Stimulated activated CD4-positive, alpha-beta T cell treated with anti-CD3 and anti-CD28 coated beads, Interleukin-2, amount 100 ng/mL, for 24 hours (primary cell): ENCODE results near the gene CCDC149.

Experiments used
- DNase-seq, 2 donors: peaks; one replicate each; pipeline ENCODE4 v3.0.0-alpha.2; 2020

The CCDC149 gene

DNA sequence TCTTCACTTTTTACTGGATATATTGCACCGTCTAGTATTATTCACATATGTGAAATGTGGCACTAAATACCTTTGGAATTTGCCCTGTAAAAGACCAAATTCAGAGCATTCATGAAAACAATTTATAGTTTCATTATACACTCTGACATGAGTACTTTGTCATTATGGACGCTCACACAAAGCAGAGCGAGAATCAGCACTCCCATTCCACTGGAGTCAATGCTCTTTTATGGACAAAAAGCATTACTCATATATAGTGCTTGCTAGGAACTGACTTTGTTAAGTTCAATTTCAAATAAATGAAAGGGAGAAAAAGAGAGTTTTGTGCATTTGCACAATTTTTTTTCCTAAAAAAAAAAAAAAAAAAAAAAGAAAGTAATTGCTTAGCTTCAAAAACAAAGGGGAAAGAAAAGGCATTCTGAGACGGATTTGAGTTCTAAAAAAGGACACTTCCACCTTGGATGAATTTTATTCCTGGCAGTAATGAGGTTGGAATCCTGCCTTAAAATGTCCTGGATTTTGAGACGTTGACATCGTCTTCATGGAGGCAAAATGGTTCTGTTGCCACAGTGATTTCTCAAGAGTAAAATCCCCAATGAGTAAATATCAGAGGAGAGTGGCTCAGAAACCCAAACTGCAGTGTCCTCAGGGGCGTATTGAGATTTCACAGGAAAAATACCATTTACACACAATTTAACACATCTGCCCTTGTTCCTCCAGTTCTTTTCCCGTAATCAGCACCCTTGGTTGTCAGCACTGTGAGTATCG lies 34.8 kb downstream of the CCDC149 start:
- DNase-seq = no peak

GRCh38 chr4:24876431-24876830 lies 36.4 kb downstream of the CCDC149 start:
- DNase-seq = no peak

GRCh38 chr4:24872720-24873119 lies 40.1 kb downstream of the CCDC149 start:
- DNase-seq = no peak

DNA sequence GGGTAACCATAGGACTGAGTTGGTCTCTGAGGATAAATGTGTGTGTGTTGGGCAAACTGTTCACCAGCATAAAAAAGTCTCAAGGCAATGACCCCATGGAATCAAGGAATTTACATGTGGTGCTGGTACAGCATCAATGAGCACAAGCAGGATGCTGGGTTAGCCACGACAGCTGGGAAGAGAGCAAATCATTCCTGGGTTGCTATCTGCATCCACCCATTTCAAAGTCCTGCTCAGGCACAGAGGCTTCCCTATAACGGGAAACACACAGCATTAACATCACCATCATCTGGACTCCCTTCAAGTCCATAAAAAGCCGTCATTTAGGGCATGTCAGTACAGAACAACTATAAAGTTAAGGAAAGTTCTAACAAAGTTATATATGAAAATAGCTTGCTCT lies 41.6 kb downstream of the CCDC149 start:
- DNase-seq = no peak

- no peak for DNase-seq
Measured at GRCh38 chr4:24867766-24868296, 45.0 kb downstream of the CCDC149 start.

DNA sequence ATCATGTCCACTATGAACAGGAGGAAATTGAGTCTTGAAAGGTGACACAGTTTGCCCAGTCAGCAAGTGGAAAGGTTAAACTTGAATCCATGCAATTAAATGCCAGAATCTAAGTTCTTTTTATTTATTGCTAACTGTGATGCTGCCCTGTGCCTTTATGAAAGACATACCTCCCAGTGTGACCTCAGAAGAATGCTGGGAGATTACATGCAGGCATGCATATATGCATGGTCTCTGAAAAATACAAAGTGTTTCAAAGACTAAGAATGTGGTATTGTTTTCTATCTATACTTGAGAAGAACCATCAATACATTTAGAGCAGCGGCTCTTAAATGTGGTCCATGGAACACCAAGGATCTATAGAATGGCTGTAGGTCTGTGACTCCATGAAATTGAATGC lies 45.6 kb downstream of the CCDC149 start:
- no peak for DNase-seq

GRCh38 chr4:24865401-24865800 lies 47.4 kb downstream of the CCDC149 start:
- no peak for DNase-seq

GRCh38 chr4:24863799-24864198 lies 49.0 kb downstream of the CCDC149 start:
- no peak for DNase-seq

GRCh38 chr4:24862073-24862751 lies 50.6 kb downstream of the CCDC149 start:
- DNase-seq = no peak

- no peak for DNase-seq
Measured at GRCh38 chr4:24858550-24858949, 54.3 kb downstream of the CCDC149 start.

DNA sequence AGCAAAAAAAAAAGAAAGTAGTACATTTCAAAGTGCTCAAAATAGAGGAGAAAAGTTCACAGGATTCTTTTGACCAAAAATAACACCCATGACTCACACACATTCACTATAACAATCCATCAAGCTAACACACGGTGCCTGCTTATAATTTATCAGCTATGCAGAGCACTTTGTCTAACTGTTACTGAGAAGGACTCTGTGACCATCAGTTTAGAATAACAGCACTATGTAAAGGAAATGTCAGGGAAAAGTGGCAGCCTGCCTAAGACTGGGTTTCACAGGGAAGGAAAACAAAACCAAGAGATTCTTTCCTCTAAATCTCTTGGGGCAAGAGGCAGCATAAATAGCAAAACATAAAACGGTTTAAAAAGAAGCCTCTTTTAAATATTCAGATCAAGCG lies 54.8 kb downstream of the CCDC149 start:
- DNase-seq = no peak

GRCh38 chr4:24856586-24856985 lies 56.3 kb downstream of the CCDC149 start:
- no peak for DNase-seq

DNA sequence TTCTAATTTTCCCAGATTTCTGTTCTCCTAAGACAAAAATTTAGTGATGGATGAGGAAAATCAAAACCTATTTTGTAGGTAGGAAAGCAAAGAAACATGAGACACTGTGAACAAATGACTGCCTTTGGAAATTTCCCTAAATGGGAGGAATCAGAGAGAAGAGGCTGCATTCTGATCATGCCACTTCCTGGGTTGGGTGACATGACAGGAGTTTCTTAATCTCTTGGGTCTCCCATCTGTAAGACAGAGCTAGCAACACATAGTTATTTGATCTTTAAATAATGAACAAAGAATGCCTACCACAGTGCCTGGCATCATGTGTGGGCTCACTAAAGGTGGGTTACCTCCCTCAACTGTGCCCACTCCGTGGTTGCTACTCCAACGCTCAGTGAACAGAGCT lies 57.1 kb downstream of the CCDC149 start:
- DNase-seq = no peak

DNA sequence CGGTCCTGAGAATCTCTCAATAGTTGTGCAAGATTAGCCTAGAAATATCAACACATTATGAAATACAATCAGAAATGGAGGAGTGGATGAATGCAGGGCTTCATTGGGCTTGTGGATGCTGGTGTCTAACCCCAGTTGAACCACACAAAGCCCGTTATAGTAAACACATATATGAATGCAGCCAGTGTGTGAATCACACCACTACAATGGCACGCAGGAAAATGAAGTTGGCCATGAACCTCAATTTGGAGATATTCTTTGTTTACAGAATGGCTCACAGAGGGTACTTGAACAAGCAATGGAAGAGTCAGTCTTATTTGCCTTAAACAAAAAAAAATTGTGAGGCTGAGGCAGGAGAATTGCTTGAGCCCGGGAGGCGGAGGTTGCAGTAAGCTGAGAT lies 59.7 kb downstream of the CCDC149 start:
- DNase-seq = no peak

DNA sequence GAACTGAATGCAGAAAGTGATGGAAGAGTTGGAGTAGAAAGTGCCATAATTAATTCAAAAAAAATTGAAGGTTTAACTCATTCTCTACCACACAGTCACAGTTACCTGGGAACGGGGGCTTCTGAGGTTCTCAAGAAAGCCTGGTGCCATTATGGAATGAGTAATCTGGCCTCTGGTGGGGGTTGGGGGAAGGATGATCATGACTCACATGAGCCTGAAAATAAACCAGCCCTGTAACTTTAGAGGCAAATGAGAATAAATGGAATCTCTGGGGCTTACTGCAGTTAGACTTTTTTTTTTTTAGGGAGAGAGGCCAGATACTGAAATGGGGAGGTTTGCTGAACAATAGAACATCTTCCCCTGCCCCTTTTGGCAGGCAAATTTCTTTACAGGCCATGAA lies 62.2 kb downstream of the CCDC149 start:
- no peak for DNase-seq

DNA sequence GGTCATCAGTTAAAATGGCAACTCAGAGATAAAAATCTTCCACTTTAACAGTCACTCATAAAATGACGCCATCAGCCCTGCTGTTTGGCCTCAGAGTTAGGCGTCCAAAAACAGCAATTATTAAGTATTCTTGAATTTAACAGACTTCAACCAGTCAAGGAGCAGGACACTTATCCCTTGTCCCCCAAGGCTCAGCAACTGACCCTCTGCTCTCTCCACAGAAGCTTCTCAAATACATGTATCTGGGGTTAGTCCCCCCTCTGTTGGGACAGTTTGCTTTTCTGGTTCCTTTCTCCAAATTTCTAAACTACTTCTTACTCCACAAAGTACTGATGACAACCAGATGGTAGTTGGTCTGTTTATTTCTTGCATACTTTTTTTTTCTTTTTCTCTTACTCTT lies 63.1 kb downstream of the CCDC149 start:
- no peak for DNase-seq

DNA sequence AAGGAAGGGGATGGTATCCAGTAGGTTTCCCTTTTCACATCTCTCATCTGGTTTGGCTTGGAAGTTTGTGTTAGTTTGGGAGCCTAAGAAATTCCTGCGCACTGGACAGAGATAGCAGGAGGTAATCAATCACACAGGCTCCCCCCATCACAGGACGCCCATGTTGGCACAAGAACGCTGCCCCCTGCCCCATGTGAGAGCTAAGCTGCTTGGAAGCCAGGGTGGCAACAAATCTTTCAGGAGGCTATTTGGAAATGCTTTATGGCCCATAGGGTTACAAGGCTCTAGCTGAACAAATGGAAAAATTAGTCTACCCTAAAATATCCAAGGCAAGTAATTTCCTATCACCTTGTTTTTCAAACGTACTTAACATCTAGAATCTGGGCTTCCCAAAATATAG lies 63.5 kb downstream of the CCDC149 start:
- no peak for DNase-seq

GRCh38 chr4:24846716-24847115 lies 66.1 kb downstream of the CCDC149 start:
- DNase-seq = no peak

GRCh38 chr4:24845902-24846301 lies 66.9 kb downstream of the CCDC149 start:
- DNase-seq = no peak

GRCh38 chr4:24845132-24845531 lies 67.7 kb downstream of the CCDC149 start:
- DNase-seq = no peak

DNA sequence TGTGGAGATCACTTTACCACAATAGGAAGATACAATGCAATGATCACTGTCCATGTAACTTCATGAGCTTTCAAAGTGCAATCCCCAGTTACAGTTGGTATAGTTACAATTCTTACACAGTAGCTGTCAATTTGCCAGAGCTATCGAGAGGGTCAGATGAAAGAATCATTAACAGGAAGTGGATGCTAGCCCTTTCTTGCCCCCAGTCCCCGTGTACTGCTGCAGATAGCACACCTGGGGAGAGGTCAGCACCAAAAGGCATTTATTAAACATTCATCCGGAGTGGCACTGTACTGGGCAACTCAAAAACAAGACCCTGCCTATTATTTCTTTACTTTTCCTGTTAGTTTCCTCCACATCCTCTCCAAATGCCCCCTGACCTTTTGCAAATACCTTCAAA lies 69.7 kb downstream of the CCDC149 start:
- no peak for DNase-seq

GRCh38 chr4:24842356-24842755 lies 70.5 kb downstream of the CCDC149 start:
- DNase-seq = no peak

DNA sequence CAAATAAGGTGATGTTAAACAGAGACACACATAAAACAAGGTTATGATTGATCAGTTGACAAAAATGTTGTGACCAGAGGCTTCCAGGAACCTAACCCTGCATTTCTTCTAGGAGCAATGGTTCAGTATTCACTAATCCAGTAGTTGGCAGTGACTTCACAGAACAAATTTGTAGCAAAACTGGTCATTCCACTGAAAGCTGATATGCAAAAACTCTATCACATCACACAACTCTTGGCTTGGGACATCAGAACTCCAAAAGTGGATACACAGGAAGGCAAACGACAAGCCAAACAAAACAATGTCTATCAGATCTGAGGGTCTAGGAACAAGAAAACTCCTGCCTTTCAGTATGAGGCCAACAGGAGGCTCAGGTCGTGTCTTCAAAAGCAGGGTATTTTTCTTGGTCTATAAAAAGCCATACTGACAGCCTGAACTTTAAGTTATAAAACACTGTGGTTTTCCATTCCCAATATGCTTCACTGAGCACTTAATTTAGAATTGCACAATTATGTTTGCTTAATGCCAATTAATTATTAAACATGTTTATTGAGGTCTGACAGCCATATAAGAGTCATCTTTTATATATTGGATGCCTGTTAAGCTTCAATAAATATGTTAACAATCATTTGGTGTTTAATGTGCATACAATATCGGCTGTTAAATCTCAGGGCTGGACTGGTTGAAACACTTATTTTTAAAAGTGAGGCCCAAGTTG lies 71.9 kb downstream of the CCDC149 start:
- no peak for DNase-seq

DNA sequence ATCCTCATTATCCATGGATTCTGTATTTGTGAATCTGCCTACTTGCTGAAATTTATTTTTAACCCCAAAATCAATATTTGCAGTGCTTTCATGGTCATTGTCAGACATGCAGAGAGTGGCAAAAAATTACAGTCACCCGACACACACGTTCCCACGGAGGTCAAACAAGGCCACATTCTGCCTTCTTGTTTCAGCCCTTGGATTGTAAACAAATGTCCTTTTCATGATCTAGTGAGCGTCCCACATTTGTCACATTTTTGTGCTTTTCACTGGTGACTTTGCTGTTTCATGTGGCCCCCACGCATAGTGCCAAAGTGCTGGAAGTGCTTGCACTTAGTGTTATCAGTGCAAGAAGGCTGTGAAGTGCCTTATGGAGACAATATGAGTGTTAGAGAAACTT lies 72.5 kb downstream of the CCDC149 start:
- no peak for DNase-seq
